A673 (cell line): ENCODE measurements around the gene DIAPH1. TPM values are rescaled to one million over a fixed set of nuclear protein-coding genes. Genes with fewer than 3 reads are reported as not detected.
A peak's percentile ranks its signal among the peaks of the same experiment; 100 is the strongest.

Experiments used
- BruUV-seq: library from RNA; stranded (reverse); fragments of 400-500 nt; replicated peaks from 2 replicates; lab custom pipeline; 2021; lab: Mats Ljungman, UMichigan
- CTCF ChIA-PET: fragments of 300-600 bp; sonication (Branson Sonifier 250); formaldehyde crosslinking; loops from one replicate; lab custom pipeline; 2022; ENCODE audit warnings: antibody characterized with exemption; lab: Charles Lee
- POLR2A ChIA-PET: fragments of 300-600 bp; sonication (Branson Sonifier 250); formaldehyde crosslinking; loops from one replicate; lab custom pipeline; 2022; ENCODE audit warnings: antibody characterized with exemption; ENCODE audit not compliant: low non-redundant PET; lab: Charles Lee
- DNase-seq: peaks from one replicate; pipeline ENCODE4 v3.0.0-alpha.2; 2015; ENCODE audit warnings: low spot score
- H3K27ac ChIP-seq: fragments of 200-600 bp; sonication (generic); 2 replicates; pipeline ENCODE4 v1.5.1; 2016; ENCODE audit warnings: mixed run types, low read depth, mild to moderate bottlenecking, mixed read lengths, antibody characterized with exemption, low read length; ENCODE audit not compliant: poor library complexity, severe bottlenecking
- H3K27me3 ChIP-seq: fragments of 200-600 bp; sonication (generic); replicated peaks from 2 replicates; pipeline ENCODE4 v1.6.1; 2017; ENCODE audit warnings: mixed run types, low read depth, mild to moderate bottlenecking, mixed read lengths, antibody characterized with exemption, low read length; ENCODE audit not compliant: insufficient read depth, poor library complexity
- H3K36me3 ChIP-seq: fragments of 200-600 bp; sonication (generic); 2 replicates; pipeline ENCODE4 v1.6.1; 2016; ENCODE audit warnings: mixed run types, mild to moderate bottlenecking, mixed read lengths, antibody characterized with exemption, low read length; ENCODE audit not compliant: insufficient read depth, poor library complexity, severe bottlenecking
- H3K4me1 ChIP-seq: fragments of 200-600 bp; sonication (generic); 2 replicates; pipeline ENCODE4 v1.6.1; 2017; ENCODE audit warnings: mixed run types, mild to moderate bottlenecking, mixed read lengths, antibody characterized with exemption, low read length; ENCODE audit not compliant: insufficient read depth, poor library complexity, severe bottlenecking
- H3K4me3 ChIP-seq: fragments of 200-600 bp; sonication (generic); 2 replicates; pipeline ENCODE4 v1.5.1; 2016; ENCODE audit warnings: low read depth, mixed run types, mild to moderate bottlenecking, mixed read lengths, low read length; ENCODE audit not compliant: poor library complexity, severe bottlenecking
- H3K9me3 ChIP-seq: fragments of 200-600 bp; sonication (generic); 2 replicates; pipeline ENCODE4 v1.6.1; 2016; ENCODE audit warnings: mixed run types, low read depth, mild to moderate bottlenecking, mixed read lengths, antibody characterized with exemption, low read length; ENCODE audit not compliant: poor library complexity, severe bottlenecking
- EZH2 ChIP-seq: fragments of 200-600 bp; sonication (generic); IDR thresholded peaks from 2 replicates; pipeline ENCODE4 v1.6.1; 2017; ENCODE audit warnings: borderline replicate concordance, low read depth, mild to moderate bottlenecking, mixed read lengths, antibody characterized with exemption, low read length; ENCODE audit not compliant: poor library complexity, severe bottlenecking
- intact Hi-C: fragments of 100-400 bp; cut with micrococcal nuclease; formaldehyde crosslinking; loops from one replicate; pipeline ENCODE4 v1.10.0; 2022; ENCODE audit not compliant: unreplicated experiment
- total RNA-seq: library from RNA; stranded (reverse); gene quantifications from 2 replicates; pipeline ENCODE4 v1.2.3, GENCODE V29; 2021
- TF ChIP-seq, protein P1 (sequence below): fragments of 300-800, 200-600 bp; sonication (generic); conservative IDR thresholded peaks from 2 replicates; pipeline ENCODE4 v1.5.1; 2017; ENCODE audit warnings: low read depth, mild to moderate bottlenecking, antibody characterized with exemption, low read length, moderate library complexity, mixed read lengths

The DIAPH1 gene
- total RNA-seq, 1 experiment from 2014 or later, result 109 TPM

DNA sequence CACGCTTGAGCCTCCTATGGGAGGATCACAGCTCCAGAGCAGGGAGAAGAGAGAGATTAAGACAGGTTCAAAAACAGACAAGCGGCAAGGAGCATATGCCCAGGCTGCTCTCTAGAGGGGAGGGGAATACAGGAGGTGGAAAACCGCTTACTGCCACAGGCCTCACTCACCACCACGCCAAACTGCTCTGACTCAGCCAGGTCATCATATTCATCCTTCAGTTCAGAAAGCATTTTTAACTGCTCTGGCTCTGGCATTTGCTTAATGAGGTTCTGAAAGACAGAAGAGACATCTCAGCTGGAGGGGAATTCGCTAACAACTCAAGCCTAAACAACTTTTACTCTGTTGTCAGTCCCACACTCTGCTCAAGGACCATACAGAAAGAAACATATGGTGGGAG lies 89.8 kb downstream of the DIAPH1 start:
- Histone ChIP-seq H3K4me3 (no peak overlapping the region), H3K36me3 (peaks cover 38% of the 10 kb centered on the region), H3K27ac (peak overlapping the region; percentile 66), H3K9me3 (no peaks in the 10 kb centered on the region), H3K27me3 (no peaks in the 10 kb centered on the region), H3K4me1 (peaks cover 38% of the 10 kb centered on the region)
- no peak for DNase-seq
- no peak for TF ChIP-seq EZH2
- TF ChIP-seq, protein P1, sequence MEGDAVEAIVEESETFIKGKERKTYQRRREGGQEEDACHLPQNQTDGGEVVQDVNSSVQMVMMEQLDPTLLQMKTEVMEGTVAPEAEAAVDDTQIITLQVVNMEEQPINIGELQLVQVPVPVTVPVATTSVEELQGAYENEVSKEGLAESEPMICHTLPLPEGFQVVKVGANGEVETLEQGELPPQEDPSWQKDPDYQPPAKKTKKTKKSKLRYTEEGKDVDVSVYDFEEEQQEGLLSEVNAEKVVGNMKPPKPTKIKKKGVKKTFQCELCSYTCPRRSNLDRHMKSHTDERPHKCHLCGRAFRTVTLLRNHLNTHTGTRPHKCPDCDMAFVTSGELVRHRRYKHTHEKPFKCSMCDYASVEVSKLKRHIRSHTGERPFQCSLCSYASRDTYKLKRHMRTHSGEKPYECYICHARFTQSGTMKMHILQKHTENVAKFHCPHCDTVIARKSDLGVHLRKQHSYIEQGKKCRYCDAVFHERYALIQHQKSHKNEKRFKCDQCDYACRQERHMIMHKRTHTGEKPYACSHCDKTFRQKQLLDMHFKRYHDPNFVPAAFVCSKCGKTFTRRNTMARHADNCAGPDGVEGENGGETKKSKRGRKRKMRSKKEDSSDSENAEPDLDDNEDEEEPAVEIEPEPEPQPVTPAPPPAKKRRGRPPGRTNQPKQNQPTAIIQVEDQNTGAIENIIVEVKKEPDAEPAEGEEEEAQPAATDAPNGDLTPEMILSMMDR, result no peak
- intact Hi-C loops, result no loop called here
- CTCF ChIA-PET, result no interaction called here
- POLR2A ChIA-PET, result no interaction called here
- no TSS peak for BruUV-seq

DNA sequence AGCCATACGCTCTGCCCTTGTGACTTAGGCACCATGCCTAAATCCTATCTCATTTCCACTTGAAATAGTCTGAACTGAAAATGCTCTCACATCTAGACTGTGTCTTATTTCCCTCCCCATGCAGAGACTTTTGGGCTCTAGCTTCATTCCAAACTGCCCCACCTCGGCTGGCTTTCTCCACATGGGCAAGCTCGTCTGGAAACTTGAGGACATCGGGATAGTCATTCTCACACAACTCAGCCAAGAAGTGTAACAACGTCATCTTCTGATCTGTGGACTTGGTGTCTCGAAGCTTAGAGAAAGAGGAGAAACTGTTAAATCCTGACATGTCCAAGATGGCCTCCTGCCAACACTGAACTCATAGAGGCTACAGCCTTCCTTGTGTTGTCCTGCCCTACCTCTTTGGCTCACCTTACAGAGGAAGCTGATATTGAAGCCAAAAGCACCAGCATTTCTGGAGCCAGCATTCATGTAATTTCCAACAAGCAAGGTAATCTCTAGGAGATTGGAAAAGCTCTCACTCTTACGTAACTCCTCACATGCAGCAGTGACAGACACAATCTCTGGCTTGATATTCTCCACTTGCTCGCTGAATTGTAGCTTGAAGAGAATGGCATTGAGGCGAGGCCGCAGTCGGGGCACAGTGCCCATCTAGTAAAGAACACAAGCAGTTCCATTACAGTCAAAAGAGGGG lies 90.4 kb downstream of the DIAPH1 start:
- Histone ChIP-seq H3K27me3 (no peaks in the 10 kb centered on the region), H3K36me3 (peaks cover 38% of the 10 kb centered on the region), H3K27ac (peak overlapping the region; percentile 66), H3K9me3 (no peaks in the 10 kb centered on the region), H3K4me1 (peaks cover 44% of the 10 kb centered on the region), H3K4me3 (no peak overlapping the region)
- no TSS peak for BruUV-seq
- intact Hi-C loops, result no loop called here
- ChIA-PET POLR2A (no interaction called here), CTCF (no interaction called here)
- TF ChIP-seq EZH2, result no peak
- TF ChIP-seq, protein P1, result no peak
- no peak for DNase-seq

DNA sequence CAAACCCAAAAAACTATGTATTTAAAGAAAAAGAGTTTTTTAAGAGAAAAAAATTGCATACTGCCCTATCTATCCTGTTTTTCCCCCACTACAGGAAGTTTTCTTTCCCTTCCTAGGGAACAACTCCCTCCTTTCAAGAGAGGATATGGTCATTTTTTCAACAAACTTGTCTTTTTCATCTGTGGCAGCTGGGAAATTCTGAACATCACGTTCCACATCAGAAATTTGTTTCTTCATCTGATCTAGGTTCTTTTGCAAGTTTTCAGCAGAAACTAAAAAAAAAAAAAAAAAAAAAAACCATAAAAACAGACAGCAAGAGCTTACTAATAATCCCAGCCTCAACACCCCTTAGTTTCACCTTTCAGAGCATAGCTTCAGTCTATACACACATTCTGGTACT lies 91.4 kb downstream of the DIAPH1 start:
- peaks cover 35% of the 10 kb centered on the region for H3K36me3 ChIP-seq
- peaks cover 54% of the 10 kb centered on the region for H3K4me1 ChIP-seq
- H3K4me3 ChIP-seq, result no peak overlapping the region
- intact Hi-C loops, result no loop called here
- no peak for DNase-seq
- H3K9me3 ChIP-seq, result no peaks in the 10 kb centered on the region
- CTCF ChIA-PET, result no interaction called here
- peak overlapping the region; percentile 93 for H3K27ac ChIP-seq
- TF ChIP-seq EZH2, result no peak
- TF ChIP-seq, protein P1, result no peak
- no TSS peak for BruUV-seq
- POLR2A ChIA-PET, result interaction anchor here (0.8 kb wide), 1 partner anchor 33 kb away, joined by 3 read pairs; no protein-coding TSS in a partner anchor
- H3K27me3 ChIP-seq, result no peaks in the 10 kb centered on the region
